Peyer's patch (tissue), 4 donors: Measurements from ENCODE around the gene ISOC1. TPM values are rescaled to one million over a fixed set of nuclear protein-coding genes. Genes with fewer than 3 reads are reported as not detected.

Experiments used
- DNase-seq, 3 donors: peaks; one replicate each; pipeline ENCODE4 v3.0.0-alpha.2; 2017 to 2019
- H3K27ac ChIP-seq, 4 donors: fragments of 200-600 bp; sonication (generic); one replicate each; pipeline ENCODE4 v1.5.1; 2016 to 2019
- H3K27me3 ChIP-seq, 2 donors: fragments of 200-600 bp; sonication (generic); one replicate each; pipeline ENCODE4 v1.5.1; 2019
- H3K36me3 ChIP-seq, 3 donors: fragments of 200-600 bp; sonication (generic); one replicate each; pipeline ENCODE4 v1.5.1; 2016 to 2019
- H3K4me1 ChIP-seq, 4 donors: fragments of 200-600 bp; sonication (generic); one replicate each; pipeline ENCODE4 v1.5.1; 2016 to 2019
- H3K4me3 ChIP-seq, 4 donors: fragments of 200-600 bp; sonication (generic); 1 replicate in 3 of 4; 2 replicates in 1 of 4; pipeline ENCODE4 v1.5.1; 2016 to 2019; ENCODE audit warnings: mild to moderate bottlenecking in 1 of 4
- H3K9me3 ChIP-seq, 4 donors: fragments of 200-600 bp; sonication (generic); one replicate each; pipeline ENCODE4 v1.5.1; 2016 to 2019; ENCODE audit warnings: mild to moderate bottlenecking in 1 of 4
- CTCF ChIP-seq, 6 experiments: fragments of 450-650 bp in 4 of 6; fragments of 200-600 bp in 2 of 6; sonication (generic) in 1 of 6; IDR thresholded peaks; one replicate each; pipeline ENCODE4 v1.5.1; 2017 to 2019; ENCODE audit warnings: antibody characterized with exemption in 6 of 6, mild to moderate bottlenecking in 3 of 6, moderate library complexity in 1 of 6
- POLR2A ChIP-seq, 2 donors: fragments of 450-650 bp; IDR thresholded peaks; one replicate each; pipeline ENCODE4 v1.5.1; 2017; ENCODE audit warnings: antibody characterized with exemption in 2 of 2, mild to moderate bottlenecking in 2 of 2, moderate library complexity in 2 of 2
- total RNA-seq, 4 donors: library from RNA; depleted of rRNA; stranded (reverse); fragments of >200 nt; gene quantifications; one replicate each; pipeline ENCODE4 v1.1.0, GENCODE V29; 2016

ISOC1 gene
- total RNA-seq, 4 donors from 2014 or later: 21.5 to 54.5 (median 38.7) TPM

- no peak for DNase-seq
- Histone ChIP-seq H3K4me1 (peaks cover 0 to 28% (median 4%) of the 10 kb centered on the region in 4 donors), H3K4me3 (peak overlapping the region in 2 of 4 donors; percentile 6 to 92), H3K27ac (no peak overlapping the region), H3K36me3 (no peaks in the 10 kb centered on the region), H3K27me3 (no peaks in the 10 kb centered on the region), H3K9me3 (no peaks in the 10 kb centered on the region)
- TF ChIP-seq POLR2A (IDR thresholded peaks at IDR 0.05): no peak
- TF ChIP-seq CTCF (IDR thresholded peaks at IDR 0.05): peak in 2 of 6 experiments; percentile 28 to 33
Observed at GRCh38 chr5:129096382-129096991, 1.9 kb downstream of the ISOC1 start.

- peaks cover 0 to 28% (median 4%) of the 10 kb centered on the region in 4 donors for H3K4me1 ChIP-seq
- no peak for DNase-seq
Observed at GRCh38 chr5:129097498-129098296, 3.1 kb downstream of the ISOC1 start.

GRCh38 chr5:129098488-129099183, 4.1 kb downstream of the ISOC1 start:
- Histone ChIP-seq H3K4me3 (no peak overlapping the region), H3K27me3 (no peaks in the 10 kb centered on the region), H3K9me3 (no peaks in the 10 kb centered on the region), H3K4me1 (peaks cover 0 to 28% (median 4%) of the 10 kb centered on the region in 4 donors), H3K27ac (no peak overlapping the region), H3K36me3 (no peaks in the 10 kb centered on the region)
- TF ChIP-seq POLR2A (IDR thresholded peaks at IDR 0.05): no peak
- no peak for TF ChIP-seq CTCF (IDR thresholded peaks at IDR 0.05)
- no peak for DNase-seq

More at GRCh38 chr5:129097498-129098296, 3.1 kb downstream of the ISOC1 start:
- TF ChIP-seq POLR2A (IDR thresholded peaks at IDR 0.05): no peak
- TF ChIP-seq CTCF (IDR thresholded peaks at IDR 0.05): no peak
- Histone ChIP-seq H3K27ac (no peak overlapping the region), H3K27me3 (no peaks in the 10 kb centered on the region), H3K4me3 (no peak overlapping the region), H3K9me3 (no peaks in the 10 kb centered on the region), H3K36me3 (no peaks in the 10 kb centered on the region)

- Histone ChIP-seq H3K4me1 (peaks cover 0 to 28% (median 4%) of the 10 kb centered on the region in 4 donors), H3K36me3 (no peaks in the 10 kb centered on the region), H3K27me3 (no peaks in the 10 kb centered on the region), H3K4me3 (no peak overlapping the region), H3K9me3 (no peaks in the 10 kb centered on the region), H3K27ac (no peak overlapping the region)
- TF ChIP-seq CTCF (IDR thresholded peaks at IDR 0.05) (no peak), POLR2A (IDR thresholded peaks at IDR 0.05) (no peak)
- no peak for DNase-seq
Observed at GRCh38 chr5:129099184-129099569, 4.6 kb downstream of the ISOC1 start.

GRCh38 chr5:129101794-129102193, 7.2 kb downstream of the ISOC1 start:
- H3K4me3 ChIP-seq: no peak overlapping the region
- no peaks in the 10 kb centered on the region for H3K9me3 ChIP-seq
- H3K27ac ChIP-seq: no peak overlapping the region
- H3K27me3 ChIP-seq: no peaks in the 10 kb centered on the region
- TF ChIP-seq CTCF (IDR thresholded peaks at IDR 0.05): no peak
- TF ChIP-seq POLR2A (IDR thresholded peaks at IDR 0.05): no peak
- H3K36me3 ChIP-seq: peaks cover 0 to 5% (median 0%) of the 10 kb centered on the region in 3 donors
- no peak for DNase-seq
- H3K4me1 ChIP-seq: peaks cover 0 to 20% (median 0%) of the 10 kb centered on the region in 4 donors
